HepG2 (cell line): ENCODE data around the gene MYLK3. TPM values are rescaled to one million over a fixed set of nuclear protein-coding genes. Genes with fewer than 3 reads are reported as not detected.

Source experiments
- ARNTL ChIP-seq: sonication (generic); formaldehyde crosslinking; IDR thresholded peaks from 2 replicates; pipeline ENCODE4 v1.4.0; 2020; ENCODE audit warnings: mild to moderate bottlenecking, missing genetic modification reagents
- HMG20B ChIP-seq: conservative IDR thresholded peaks from 2 replicates; pipeline ENCODE4 v1.6.1; 2016; ENCODE audit warnings: missing genetic modification reagents, missing compliant biosample characterization
- MTA1 ChIP-seq: sonication (generic); formaldehyde crosslinking; IDR thresholded peaks from 2 replicates; pipeline ENCODE4 v1.4.0; 2020; ENCODE audit warnings: missing genetic modification reagents, mild to moderate bottlenecking, borderline replicate concordance
- NR2C2 ChIP-seq: sonication (generic); formaldehyde crosslinking; IDR thresholded peaks from 2 replicates; pipeline ENCODE4 v1.4.0; 2020; ENCODE audit warnings: missing genetic modification reagents, mild to moderate bottlenecking, moderate library complexity, borderline replicate concordance
- SIX1 ChIP-seq: sonication (generic); formaldehyde crosslinking; IDR thresholded peaks from 2 replicates; pipeline ENCODE4 v1.4.0; 2020; ENCODE audit warnings: missing genetic modification reagents, borderline replicate concordance
- SNAPC4 ChIP-seq: sonication (generic); formaldehyde crosslinking; IDR thresholded peaks from 2 replicates; pipeline ENCODE4 v1.4.0; 2020; ENCODE audit warnings: mild to moderate bottlenecking, missing genetic modification reagents
- ZMAT3 ChIP-seq: sonication (generic); formaldehyde crosslinking; conservative IDR thresholded peaks from 2 replicates; pipeline ENCODE4 v1.7.0; 2021; ENCODE audit warnings: missing genetic modification reagents
- ZNF207 ChIP-seq: fragments of 450-650 bp; IDR thresholded peaks from 2 replicates; pipeline ENCODE4 v1.6.1; 2016; ENCODE audit warnings: antibody characterized with exemption, borderline replicate concordance
- ZNF224 ChIP-seq: sonication (generic); formaldehyde crosslinking; IDR thresholded peaks from 2 replicates; pipeline ENCODE4 v1.5.0; 2020; ENCODE audit warnings: mild to moderate bottlenecking, missing genetic modification reagents
- polyA plus RNA-seq, 8 experiments: library from polyadenylated mRNA; depleted of rRNA in 3 of 8; stranded (reverse) in 7 of 8; unstranded in 1 of 8; fragments of >200 nt; fragmentation: Illumina TruSeq in 4 of 8; extraction: Trizol in 4 of 8; gene quantifications; 2 replicates each; pipeline versions ENCODE4 v1.2.1 to v1.2.3, GENCODE V29; 2011 to 2016; ENCODE audit warnings: low read depth in 4 of 8, missing spikeins in 1 of 8, mixed read lengths in 1 of 8; ENCODE audit not compliant: insufficient read depth in 1 of 8
- total RNA-seq, 5 experiments: library from RNA; depleted of rRNA; stranded (reverse); fragments of >200 nt; fragmentation: Illumina TruSeq; extraction: Trizol; gene quantifications; 2 replicates each; pipeline ENCODE4 v1.2.3, GENCODE V29; 2016; ENCODE audit warnings: low read depth in 1 of 5
- TF ChIP-seq, protein P1 (sequence below): sonication (generic); formaldehyde crosslinking; IDR thresholded peaks from 2 replicates; pipeline ENCODE4 v1.4.0; 2020; ENCODE audit warnings: mild to moderate bottlenecking, missing genetic modification reagents

The MYLK3 gene
- total and polyA plus RNA-seq, 2 of the 13 experiments (the other 11 are each of a cell fraction or from before 2014, with no cell fraction given) = 0.04 to 0.18 TPM

DNA sequence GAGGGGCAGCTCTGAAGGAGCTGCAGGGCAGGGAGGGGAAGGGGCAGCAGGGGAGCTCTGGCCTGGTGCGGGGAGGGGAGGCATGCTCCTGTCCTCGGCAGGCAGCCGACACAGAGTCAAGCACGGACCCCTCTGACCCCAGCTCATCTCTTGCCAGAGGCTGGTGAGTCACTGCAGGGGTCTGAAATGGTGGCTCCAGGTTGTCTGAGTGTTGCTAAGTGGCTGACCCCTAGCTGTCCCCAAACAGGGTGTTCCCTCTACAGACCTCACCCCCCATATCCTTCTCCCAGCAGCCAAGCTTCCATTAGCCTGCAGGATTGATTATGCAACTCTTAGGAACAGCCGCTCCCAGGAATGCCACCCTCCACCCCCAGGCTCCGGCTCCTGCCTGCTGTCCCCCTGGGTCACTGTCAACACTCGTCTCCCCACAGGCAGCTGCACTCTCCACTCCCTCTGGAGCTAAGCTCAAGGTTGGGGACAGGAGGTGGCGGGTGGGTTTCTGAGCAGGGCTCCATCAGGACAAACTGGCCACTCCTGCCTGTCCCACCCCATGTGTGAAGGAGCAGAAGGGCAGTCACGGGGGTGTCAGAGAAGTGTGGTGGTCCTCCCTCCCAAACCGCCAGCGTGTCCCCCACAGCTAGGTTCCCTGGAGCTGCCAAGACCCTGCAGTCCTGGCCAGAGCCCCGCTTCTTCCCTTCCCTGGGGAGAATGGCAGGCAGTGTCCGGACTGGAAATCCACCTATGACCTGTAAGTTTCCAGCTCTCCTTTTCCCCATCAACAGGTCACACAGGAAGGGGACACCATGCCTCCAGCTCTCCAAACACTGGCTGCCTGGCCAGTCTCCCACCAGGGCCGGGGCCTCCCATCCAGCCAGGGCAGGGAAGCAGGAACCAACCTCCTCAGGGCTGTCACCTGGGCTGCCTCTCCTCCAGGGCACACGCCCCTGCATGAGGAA lies 1.0 kb downstream of the MYLK3 start (continued):
- TF ChIP-seq SNAPC4 (no peak), ZMAT3 (no peak), MTA1 (CRISPR knock-in tag) (0 out of 2 replicates have a peak, but pooled peaks have one; percentile 52), ARNTL (CRISPR knock-in tag) (no peak), ZNF224 (CRISPR knock-in tag) (no peak), SIX1 (CRISPR knock-in tag) (no peak), ZNF207 (no peak), NR2C2 (CRISPR knock-in tag) (no peak), HMG20B (CRISPR knock-in tag) (no peak)
- TF ChIP-seq, protein P1, sequence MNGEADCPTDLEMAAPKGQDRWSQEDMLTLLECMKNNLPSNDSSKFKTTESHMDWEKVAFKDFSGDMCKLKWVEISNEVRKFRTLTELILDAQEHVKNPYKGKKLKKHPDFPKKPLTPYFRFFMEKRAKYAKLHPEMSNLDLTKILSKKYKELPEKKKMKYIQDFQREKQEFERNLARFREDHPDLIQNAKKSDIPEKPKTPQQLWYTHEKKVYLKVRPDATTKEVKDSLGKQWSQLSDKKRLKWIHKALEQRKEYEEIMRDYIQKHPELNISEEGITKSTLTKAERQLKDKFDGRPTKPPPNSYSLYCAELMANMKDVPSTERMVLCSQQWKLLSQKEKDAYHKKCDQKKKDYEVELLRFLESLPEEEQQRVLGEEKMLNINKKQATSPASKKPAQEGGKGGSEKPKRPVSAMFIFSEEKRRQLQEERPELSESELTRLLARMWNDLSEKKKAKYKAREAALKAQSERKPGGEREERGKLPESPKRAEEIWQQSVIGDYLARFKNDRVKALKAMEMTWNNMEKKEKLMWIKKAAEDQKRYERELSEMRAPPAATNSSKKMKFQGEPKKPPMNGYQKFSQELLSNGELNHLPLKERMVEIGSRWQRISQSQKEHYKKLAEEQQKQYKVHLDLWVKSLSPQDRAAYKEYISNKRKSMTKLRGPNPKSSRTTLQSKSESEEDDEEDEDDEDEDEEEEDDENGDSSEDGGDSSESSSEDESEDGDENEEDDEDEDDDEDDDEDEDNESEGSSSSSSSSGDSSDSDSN (CRISPR knock-in tag) = peak; percentile 7; the same call in 1 of the 2 replicates
